ENCODE data around the gene CTNNA3.
A peak's percentile ranks its signal among the peaks of the same experiment; 100 is the strongest.

CTNNA3 gene

GRCh38 chr10:66837990-66838389, 858.0 kb downstream of the CTNNA3 start:
- H3K36me3 ChIP-seq (replicated peaks) = no peaks in the 10 kb centered on the region
- peaks cover 28% of the 10 kb centered on the region for H3K4me1 ChIP-seq
- H3K9me3 ChIP-seq = no peaks in the 10 kb centered on the region
- peak; percentile 9 to 69 for DNase-seq (ENCODE audit: low spot score in 2 of 2)
- H3K27me3 ChIP-seq (ENCODE audit: low read depth) = no peaks in the 10 kb centered on the region
- in situ Hi-C loops (cut with MboI; ENCODE audit: low sequenced_read_pairs) = no loop called here
- no peak overlapping the region for H3K4me3 ChIP-seq

DNA sequence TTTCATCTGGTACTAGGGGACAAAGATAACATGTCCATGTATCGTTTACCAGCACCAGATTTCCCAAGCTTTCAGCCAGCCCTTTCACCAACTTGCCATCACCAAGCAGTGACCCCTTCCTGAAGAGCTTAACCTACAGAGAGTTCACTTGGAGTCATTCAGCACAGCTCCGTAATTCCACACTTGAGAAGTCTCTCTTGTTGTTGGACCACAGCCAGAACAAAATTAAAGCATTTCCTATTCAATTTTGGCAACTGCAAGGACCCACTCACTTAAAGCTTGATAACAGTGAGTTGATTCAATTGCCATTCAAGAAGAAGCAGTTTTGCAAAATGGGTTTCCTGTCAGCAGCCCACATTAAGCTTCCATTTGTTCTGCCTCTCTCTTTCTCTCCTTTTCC, 858.7 kb downstream of the CTNNA3 start:
- in situ Hi-C loops (cut with MboI; ENCODE audit: low sequenced_read_pairs) = no loop called here
- H3K4me1 ChIP-seq = peaks cover 28% of the 10 kb centered on the region
- no peaks in the 10 kb centered on the region for H3K36me3 ChIP-seq (replicated peaks)
- no peak overlapping the region for H3K4me3 ChIP-seq
- no peaks in the 10 kb centered on the region for H3K27me3 ChIP-seq (ENCODE audit: low read depth)
- no peaks in the 10 kb centered on the region for H3K9me3 ChIP-seq
- DNase-seq (ENCODE audit: low spot score in 2 of 2) = no peak

- Histone ChIP-seq H3K4me1 (peaks cover 28% of the 10 kb centered on the region), H3K4me3 (no peak overlapping the region), H3K9me3 (no peaks in the 10 kb centered on the region), H3K27me3 (ENCODE audit: low read depth) (no peaks in the 10 kb centered on the region), H3K36me3 (replicated peaks) (no peaks in the 10 kb centered on the region)
- DNase-seq (ENCODE audit: low spot score in 2 of 2) = no peak
- in situ Hi-C loops (cut with MboI; ENCODE audit: low sequenced_read_pairs) = no loop called here
Measured at GRCh38 chr10:66836771-66837170, 859.2 kb downstream of the CTNNA3 start.

- no peak for DNase-seq (ENCODE audit: low spot score in 2 of 2)
- Histone ChIP-seq H3K27me3 (ENCODE audit: low read depth) (no peaks in the 10 kb centered on the region), H3K4me1 (peaks cover 28% of the 10 kb centered on the region), H3K4me3 (no peak overlapping the region), H3K9me3 (no peaks in the 10 kb centered on the region), H3K36me3 (replicated peaks) (no peaks in the 10 kb centered on the region)
- in situ Hi-C loops (cut with MboI; ENCODE audit: low sequenced_read_pairs) = no loop called here
Measured at GRCh38 chr10:66836057-66836456, 859.9 kb downstream of the CTNNA3 start.

DNA sequence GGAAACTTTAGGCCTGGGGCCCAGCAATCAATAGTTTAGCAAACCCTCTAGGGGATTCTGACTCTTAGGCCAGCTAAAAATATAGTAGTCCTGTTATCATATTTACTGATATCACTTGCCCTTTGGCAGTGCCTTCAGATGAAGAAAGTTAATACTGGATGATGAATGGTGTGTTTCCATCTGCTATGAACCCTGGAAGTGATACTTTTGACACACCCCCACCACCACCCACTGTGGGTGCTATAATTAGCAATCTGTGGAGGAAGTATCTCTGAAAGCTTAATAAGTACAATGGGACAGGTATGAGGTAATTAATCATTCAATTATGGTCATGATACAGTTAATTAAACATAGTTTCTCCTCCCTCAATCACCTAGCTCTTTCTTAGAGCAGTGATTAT, 860.6 kb downstream of the CTNNA3 start:
- no peaks in the 10 kb centered on the region for H3K27me3 ChIP-seq (ENCODE audit: low read depth)
- DNase-seq (ENCODE audit: low spot score in 2 of 2) = no peak
- H3K4me1 ChIP-seq = peaks cover 28% of the 10 kb centered on the region
- H3K9me3 ChIP-seq = no peaks in the 10 kb centered on the region
- H3K4me3 ChIP-seq = no peak overlapping the region
- in situ Hi-C loops (cut with MboI; ENCODE audit: low sequenced_read_pairs) = no loop called here
- H3K36me3 ChIP-seq (replicated peaks) = no peaks in the 10 kb centered on the region

GRCh38 chr10:66834802-66835201, 861.2 kb downstream of the CTNNA3 start:
- Histone ChIP-seq H3K4me1 (peaks cover 28% of the 10 kb centered on the region), H3K4me3 (no peak overlapping the region), H3K27me3 (ENCODE audit: low read depth) (no peaks in the 10 kb centered on the region), H3K9me3 (no peaks in the 10 kb centered on the region), H3K36me3 (replicated peaks) (no peaks in the 10 kb centered on the region)
- in situ Hi-C loops (cut with MboI; ENCODE audit: low sequenced_read_pairs) = no loop called here
- DNase-seq (ENCODE audit: low spot score in 2 of 2) = no peak

DNA sequence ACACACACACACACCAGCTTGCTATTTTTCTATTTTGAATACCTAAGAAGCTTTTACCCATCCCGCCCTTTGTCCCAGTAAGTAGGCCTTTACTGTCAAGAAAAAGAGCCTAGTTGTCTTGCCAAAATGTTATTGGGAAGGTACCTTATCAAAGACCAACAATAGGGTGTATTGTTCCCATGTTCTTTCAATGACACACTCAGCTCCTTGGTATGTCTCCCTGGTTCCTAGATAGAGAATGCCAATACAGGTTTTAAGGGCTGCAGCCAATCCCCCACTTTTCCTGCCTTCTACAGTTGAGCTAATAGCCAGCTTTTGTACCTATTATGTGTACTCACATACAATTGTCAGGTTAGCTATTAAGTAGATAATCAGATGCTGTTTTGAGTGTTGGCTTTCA, 862.1 kb downstream of the CTNNA3 start:
- no peak for DNase-seq (ENCODE audit: low spot score in 2 of 2)
- no peaks in the 10 kb centered on the region for H3K27me3 ChIP-seq (ENCODE audit: low read depth)

DNA sequence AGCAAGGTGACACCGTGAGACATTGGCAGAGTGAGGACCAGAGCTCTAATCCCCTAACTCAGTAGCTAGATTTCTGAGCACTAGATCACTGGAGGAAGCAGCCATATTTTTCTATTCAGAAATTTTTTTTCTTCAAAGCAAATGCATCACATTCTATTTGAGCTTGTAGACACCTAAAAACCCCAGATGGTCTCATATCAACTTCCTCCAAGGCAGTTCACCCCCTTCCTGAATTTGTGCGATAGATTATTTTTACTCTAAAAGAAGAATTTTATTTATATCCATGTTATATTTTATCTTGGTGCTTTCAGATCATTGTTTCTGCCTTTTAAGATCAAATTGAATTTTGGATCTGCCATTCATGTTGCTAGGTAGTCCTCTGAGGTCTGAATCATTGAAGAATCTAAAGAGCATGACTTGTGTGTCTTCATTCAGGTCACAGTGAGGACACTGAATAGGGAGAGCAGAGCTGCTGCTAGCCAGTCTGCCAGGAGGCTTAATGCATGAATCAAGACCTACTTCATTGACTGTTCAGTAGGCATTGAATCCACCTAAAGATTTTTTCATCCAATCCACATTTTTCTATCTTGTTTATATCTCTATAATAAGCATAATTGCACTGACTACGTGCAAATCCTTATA, 863.1 kb downstream of the CTNNA3 start:
- Histone ChIP-seq H3K9me3 (no peaks in the 10 kb centered on the region), H3K27me3 (ENCODE audit: low read depth) (no peaks in the 10 kb centered on the region), H3K4me3 (no peak overlapping the region), H3K4me1 (peaks cover 22% of the 10 kb centered on the region), H3K36me3 (replicated peaks) (no peaks in the 10 kb centered on the region)
- in situ Hi-C loops (cut with MboI; ENCODE audit: low sequenced_read_pairs) = no loop called here
- no peak for DNase-seq (ENCODE audit: low spot score in 2 of 2)

More for the DNA sequence above, 862.1 kb downstream of the CTNNA3 start:
- Histone ChIP-seq H3K4me1 (peaks cover 28% of the 10 kb centered on the region), H3K36me3 (replicated peaks) (no peaks in the 10 kb centered on the region), H3K9me3 (no peaks in the 10 kb centered on the region), H3K4me3 (no peak overlapping the region)
- in situ Hi-C loops (cut with MboI; ENCODE audit: low sequenced_read_pairs) = no loop called here

DNA sequence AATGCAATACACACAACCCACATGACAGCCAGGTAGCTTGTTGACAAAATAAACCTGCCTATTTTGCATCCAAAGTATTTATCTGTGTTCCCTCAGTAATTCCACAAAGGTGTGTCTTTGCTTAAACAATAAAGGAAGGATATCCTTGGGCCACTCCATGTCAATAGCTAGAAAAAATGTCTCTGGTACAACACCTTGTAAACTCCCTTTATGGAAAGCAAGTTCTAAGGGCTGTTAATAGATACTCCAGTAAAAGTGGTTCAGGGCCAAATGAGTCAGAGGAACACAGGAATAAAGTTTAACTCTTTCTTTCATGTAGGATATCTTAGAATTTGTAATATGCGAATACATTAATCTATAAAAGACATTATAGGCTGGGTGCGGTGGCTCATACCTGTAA, 867.0 kb downstream of the CTNNA3 start:
- H3K4me3 ChIP-seq = no peak overlapping the region
- in situ Hi-C loops (cut with MboI; ENCODE audit: low sequenced_read_pairs) = no loop called here
- H3K27me3 ChIP-seq (ENCODE audit: low read depth) = no peaks in the 10 kb centered on the region
- no peaks in the 10 kb centered on the region for H3K9me3 ChIP-seq
- peaks cover 7% of the 10 kb centered on the region for H3K4me1 ChIP-seq
- no peak for DNase-seq (ENCODE audit: low spot score in 2 of 2)
- no peaks in the 10 kb centered on the region for H3K36me3 ChIP-seq (replicated peaks)

GRCh38 chr10:66827353-66827752, 868.6 kb downstream of the CTNNA3 start:
- no peak for DNase-seq (ENCODE audit: low spot score in 2 of 2)
- H3K36me3 ChIP-seq (replicated peaks) = no peaks in the 10 kb centered on the region

DNA sequence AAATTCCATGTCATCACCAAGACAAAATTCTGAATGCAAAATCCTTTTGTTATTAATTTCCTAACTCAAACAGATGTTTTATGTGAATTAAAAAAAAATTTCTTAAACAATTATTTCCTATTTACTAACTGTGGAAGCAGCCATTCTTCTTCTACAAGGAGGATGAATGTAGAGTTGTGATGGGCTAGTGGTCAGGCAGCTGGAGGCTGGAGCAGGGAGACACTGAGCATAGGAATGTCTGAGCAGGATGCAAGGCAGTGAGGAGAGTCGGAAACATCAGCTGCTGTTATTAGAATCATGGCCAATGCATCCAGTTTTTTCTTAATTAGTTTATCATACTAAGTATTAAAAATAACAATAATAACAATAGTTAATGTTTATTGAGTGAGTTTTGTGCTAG, 872.7 kb downstream of the CTNNA3 start:
- Histone ChIP-seq H3K4me3 (no peak overlapping the region), H3K9me3 (no peaks in the 10 kb centered on the region), H3K4me1 (no peaks in the 10 kb centered on the region), H3K27me3 (ENCODE audit: low read depth) (no peaks in the 10 kb centered on the region), H3K36me3 (replicated peaks) (no peaks in the 10 kb centered on the region)
- no peak for DNase-seq (ENCODE audit: low spot score in 2 of 2)
- in situ Hi-C loops (cut with MboI; ENCODE audit: low sequenced_read_pairs) = no loop called here

More at GRCh38 chr10:66827353-66827752, 868.6 kb downstream of the CTNNA3 start:
- no peaks in the 10 kb centered on the region for H3K4me1 ChIP-seq
- in situ Hi-C loops (cut with MboI; ENCODE audit: low sequenced_read_pairs) = no loop called here
- H3K9me3 ChIP-seq = no peaks in the 10 kb centered on the region
- no peaks in the 10 kb centered on the region for H3K27me3 ChIP-seq (ENCODE audit: low read depth)
- no peak overlapping the region for H3K4me3 ChIP-seq

DNA sequence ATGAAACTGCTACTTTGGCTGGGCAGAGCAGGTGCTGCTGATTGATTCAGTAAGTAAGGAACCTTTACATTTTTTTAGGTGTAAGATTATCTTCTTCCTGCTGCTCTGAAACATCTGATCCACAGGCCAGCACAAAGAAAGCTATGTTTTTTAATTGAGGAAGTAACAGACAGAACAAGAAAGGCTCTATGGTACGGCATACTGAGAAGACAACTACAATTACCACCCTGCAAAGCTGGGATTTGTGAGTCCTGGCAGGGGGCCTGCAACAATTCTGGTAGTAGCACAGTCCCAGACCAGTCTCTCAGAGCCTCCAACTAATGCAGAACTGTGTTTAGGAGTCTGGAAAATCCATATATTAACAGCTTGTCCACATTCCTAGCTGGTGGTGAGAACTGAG, 873.2 kb downstream of the CTNNA3 start:
- H3K4me1 ChIP-seq = no peaks in the 10 kb centered on the region
- H3K36me3 ChIP-seq (replicated peaks) = no peaks in the 10 kb centered on the region
- in situ Hi-C loops (cut with MboI; ENCODE audit: low sequenced_read_pairs) = no loop called here
- no peak for DNase-seq (ENCODE audit: low spot score in 2 of 2)
- no peaks in the 10 kb centered on the region for H3K9me3 ChIP-seq
- H3K27me3 ChIP-seq (ENCODE audit: low read depth) = no peaks in the 10 kb centered on the region
- H3K4me3 ChIP-seq = no peak overlapping the region

- H3K27me3 ChIP-seq (ENCODE audit: low read depth) = no peaks in the 10 kb centered on the region
- H3K9me3 ChIP-seq = no peaks in the 10 kb centered on the region
- H3K4me3 ChIP-seq = no peak overlapping the region
- H3K4me1 ChIP-seq = no peaks in the 10 kb centered on the region
- DNase-seq (ENCODE audit: low spot score in 2 of 2) = no peak
- no peaks in the 10 kb centered on the region for H3K36me3 ChIP-seq (replicated peaks)
- in situ Hi-C loops (cut with MboI; ENCODE audit: low sequenced_read_pairs) = no loop called here
Measured at GRCh38 chr10:66819691-66820090, 876.3 kb downstream of the CTNNA3 start.

DNA sequence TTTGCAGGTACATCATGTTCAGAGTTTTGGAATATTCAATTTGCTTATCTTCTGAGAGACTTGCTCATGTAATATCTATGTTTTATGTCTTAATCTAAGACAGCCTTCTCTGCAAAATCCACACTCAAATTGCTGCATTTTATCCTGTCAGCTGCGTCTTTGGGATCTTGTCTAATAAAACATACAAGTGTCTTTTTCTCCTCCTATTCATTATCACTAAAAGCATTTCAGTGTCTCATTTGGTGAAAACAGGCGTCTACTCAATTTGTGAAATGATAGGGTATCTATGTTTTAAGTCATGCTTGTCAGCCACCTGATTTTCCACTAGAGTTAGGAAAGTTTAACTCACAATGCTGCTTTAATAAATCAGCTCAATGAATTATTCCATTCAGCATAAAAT, 882.9 kb downstream of the CTNNA3 start:
- no peak overlapping the region for H3K4me3 ChIP-seq
- in situ Hi-C loops (cut with MboI; ENCODE audit: low sequenced_read_pairs) = no loop called here
- no peaks in the 10 kb centered on the region for H3K36me3 ChIP-seq (replicated peaks)
- peaks cover 12% of the 10 kb centered on the region for H3K4me1 ChIP-seq
- no peaks in the 10 kb centered on the region for H3K27me3 ChIP-seq (ENCODE audit: low read depth)
- no peak for DNase-seq (ENCODE audit: low spot score in 2 of 2)
- H3K9me3 ChIP-seq = no peaks in the 10 kb centered on the region

DNA sequence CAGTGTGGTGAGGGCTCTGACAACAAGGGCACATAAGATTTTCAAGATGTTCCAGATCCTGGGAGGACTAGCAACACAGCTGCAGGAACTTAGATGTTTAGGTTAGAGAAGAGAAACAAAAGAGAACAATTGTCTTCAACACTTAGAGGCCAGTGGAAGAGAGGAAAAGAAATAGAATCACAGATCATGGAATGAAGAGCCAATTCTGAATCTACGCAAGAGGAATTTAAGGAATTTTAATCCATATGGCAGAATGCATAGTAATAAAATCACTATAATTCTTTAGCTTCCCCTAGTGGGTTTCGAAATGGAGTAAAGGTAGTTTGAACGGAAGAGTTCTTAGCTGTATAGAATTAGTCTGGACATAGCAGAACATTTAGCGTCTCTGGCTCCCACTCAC, 884.8 kb downstream of the CTNNA3 start:
- Histone ChIP-seq H3K27me3 (ENCODE audit: low read depth) (no peaks in the 10 kb centered on the region), H3K4me3 (no peak overlapping the region), H3K4me1 (peaks cover 12% of the 10 kb centered on the region), H3K9me3 (no peaks in the 10 kb centered on the region), H3K36me3 (replicated peaks) (no peaks in the 10 kb centered on the region)
- peak in 1 of 2 experiments; percentile 55 for DNase-seq (ENCODE audit: low spot score in 2 of 2)
- in situ Hi-C loops (cut with MboI; ENCODE audit: low sequenced_read_pairs) = no loop called here

Data from HAP-1 (cell line).